ENCODE data around the gene GABRB2. TPM values are rescaled to one million over a fixed set of nuclear protein-coding genes. Genes with fewer than 3 reads are reported as not detected.

Gene GABRB2
- total and polyA plus RNA-seq, 2 experiments from 2014 or later: 0.11 to 0.94 TPM

GRCh38 chr5:161380486-161380885, 166.0 kb downstream of the GABRB2 start:
- Histone ChIP-seq H3K36me3 (ENCODE audit: insufficient read depth) (no peaks in the 10 kb centered on the region), H3K4me1 (ENCODE audit: insufficient read depth) (no peaks in the 10 kb centered on the region), H3K4me3 (no peak overlapping the region), H4K20me1 (replicated peaks; ENCODE audit: insufficient read depth) (no peaks in the 10 kb centered on the region), H3K9me2 (ENCODE audit: insufficient read depth) (no peaks in the 10 kb centered on the region), H3F3A (replicated peaks; ENCODE audit: low read depth) (no peaks in the 10 kb centered on the region), H3K27ac (ENCODE audit: low read depth) (no peak overlapping the region), H2AFZ (no peak overlapping the region), H3K27me3 (ENCODE audit: insufficient read depth) (no peaks in the 10 kb centered on the region), H3K79me2 (replicated peaks; ENCODE audit: insufficient read depth) (no peaks in the 10 kb centered on the region), H3K4me2 (no peak overlapping the region)
- Mint-ChIP-seq H3K27ac (no peak overlapping the region), H3K9me3 (no peaks in the 10 kb centered on the region), H3K36me3 (ENCODE audit: low read depth) (no peaks in the 10 kb centered on the region), H3K4me3 (no peak overlapping the region), H3K27me3 (ENCODE audit: insufficient read depth, low read depth, poor library complexity) (peaks cover 2% of the 10 kb centered on the region), H3K4me1 (no peaks in the 10 kb centered on the region)
- TF ChIP-seq EZH2phosphoT487 (IDR thresholded peaks at IDR 0.05; ENCODE audit: unreplicated experiment): no peak
- TF ChIP-seq CREB1 (CRISPR knock-in tag; IDR thresholded peaks at IDR 0.05; ENCODE audit: low read depth): no peak
- no peak for TF ChIP-seq REST (IDR thresholded peaks at IDR 0.05; ENCODE audit: unreplicated experiment)
- TF ChIP-seq NANOG (IDR thresholded peaks at IDR 0.05; ENCODE audit: borderline replicate concordance): no peak
- TF ChIP-seq, protein P1, sequence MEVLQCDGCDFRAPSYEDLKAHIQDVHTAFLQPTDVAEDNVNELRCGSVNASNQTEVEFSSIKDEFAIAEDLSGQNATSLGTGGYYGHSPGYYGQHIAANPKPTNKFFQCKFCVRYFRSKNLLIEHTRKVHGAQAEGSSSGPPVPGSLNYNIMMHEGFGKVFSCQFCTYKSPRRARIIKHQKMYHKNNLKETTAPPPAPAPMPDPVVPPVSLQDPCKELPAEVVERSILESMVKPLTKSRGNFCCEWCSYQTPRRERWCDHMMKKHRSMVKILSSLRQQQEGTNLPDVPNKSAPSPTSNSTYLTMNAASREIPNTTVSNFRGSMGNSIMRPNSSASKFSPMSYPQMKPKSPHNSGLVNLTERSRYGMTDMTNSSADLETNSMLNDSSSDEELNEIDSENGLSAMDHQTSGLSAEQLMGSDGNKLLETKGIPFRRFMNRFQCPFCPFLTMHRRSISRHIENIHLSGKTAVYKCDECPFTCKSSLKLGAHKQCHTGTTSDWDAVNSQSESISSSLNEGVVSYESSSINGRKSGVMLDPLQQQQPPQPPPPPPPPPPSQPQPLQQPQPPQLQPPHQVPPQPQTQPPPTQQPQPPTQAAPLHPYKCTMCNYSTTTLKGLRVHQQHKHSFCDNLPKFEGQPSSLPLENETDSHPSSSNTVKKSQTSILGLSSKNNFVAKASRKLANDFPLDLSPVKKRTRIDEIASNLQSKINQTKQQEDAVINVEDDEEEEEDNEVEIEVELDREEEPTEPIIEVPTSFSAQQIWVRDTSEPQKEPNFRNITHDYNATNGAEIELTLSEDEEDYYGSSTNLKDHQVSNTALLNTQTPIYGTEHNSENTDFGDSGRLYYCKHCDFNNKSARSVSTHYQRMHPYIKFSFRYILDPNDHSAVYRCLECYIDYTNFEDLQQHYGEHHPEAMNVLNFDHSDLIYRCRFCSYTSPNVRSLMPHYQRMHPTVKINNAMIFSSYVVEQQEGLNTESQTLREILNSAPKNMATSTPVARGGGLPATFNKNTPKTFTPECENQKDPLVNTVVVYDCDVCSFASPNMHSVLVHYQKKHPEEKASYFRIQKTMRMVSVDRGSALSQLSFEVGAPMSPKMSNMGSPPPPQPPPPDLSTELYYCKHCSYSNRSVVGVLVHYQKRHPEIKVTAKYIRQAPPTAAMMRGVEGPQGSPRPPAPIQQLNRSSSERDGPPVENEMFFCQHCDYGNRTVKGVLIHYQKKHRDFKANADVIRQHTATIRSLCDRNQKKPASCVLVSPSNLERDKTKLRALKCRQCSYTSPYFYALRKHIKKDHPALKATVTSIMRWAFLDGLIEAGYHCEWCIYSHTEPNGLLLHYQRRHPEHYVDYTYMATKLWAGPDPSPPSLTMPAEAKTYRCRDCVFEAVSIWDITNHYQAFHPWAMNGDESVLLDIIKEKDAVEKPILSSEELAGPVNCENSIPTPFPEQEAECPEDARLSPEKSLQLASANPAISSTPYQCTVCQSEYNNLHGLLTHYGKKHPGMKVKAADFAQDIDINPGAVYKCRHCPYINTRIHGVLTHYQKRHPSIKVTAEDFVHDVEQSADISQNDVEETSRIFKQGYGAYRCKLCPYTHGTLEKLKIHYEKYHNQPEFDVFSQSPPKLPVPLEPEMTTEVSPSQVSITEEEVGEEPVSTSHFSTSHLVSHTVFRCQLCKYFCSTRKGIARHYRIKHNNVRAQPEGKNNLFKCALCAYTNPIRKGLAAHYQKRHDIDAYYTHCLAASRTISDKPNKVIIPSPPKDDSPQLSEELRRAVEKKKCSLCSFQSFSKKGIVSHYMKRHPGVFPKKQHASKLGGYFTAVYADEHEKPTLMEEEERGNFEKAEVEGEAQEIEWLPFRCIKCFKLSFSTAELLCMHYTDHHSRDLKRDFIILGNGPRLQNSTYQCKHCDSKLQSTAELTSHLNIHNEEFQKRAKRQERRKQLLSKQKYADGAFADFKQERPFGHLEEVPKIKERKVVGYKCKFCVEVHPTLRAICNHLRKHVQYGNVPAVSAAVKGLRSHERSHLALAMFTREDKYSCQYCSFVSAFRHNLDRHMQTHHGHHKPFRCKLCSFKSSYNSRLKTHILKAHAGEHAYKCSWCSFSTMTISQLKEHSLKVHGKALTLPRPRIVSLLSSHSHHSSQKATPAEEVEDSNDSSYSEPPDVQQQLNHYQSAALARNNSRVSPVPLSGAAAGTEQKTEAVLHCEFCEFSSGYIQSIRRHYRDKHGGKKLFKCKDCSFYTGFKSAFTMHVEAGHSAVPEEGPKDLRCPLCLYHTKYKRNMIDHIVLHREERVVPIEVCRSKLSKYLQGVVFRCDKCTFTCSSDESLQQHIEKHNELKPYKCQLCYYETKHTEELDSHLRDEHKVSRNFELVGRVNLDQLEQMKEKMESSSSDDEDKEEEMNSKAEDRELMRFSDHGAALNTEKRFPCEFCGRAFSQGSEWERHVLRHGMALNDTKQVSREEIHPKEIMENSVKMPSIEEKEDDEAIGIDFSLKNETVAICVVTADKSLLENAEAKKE (CRISPR knock-in tag; IDR thresholded peaks at IDR 0.05): no peak
- TF ChIP-seq, protein P2, sequence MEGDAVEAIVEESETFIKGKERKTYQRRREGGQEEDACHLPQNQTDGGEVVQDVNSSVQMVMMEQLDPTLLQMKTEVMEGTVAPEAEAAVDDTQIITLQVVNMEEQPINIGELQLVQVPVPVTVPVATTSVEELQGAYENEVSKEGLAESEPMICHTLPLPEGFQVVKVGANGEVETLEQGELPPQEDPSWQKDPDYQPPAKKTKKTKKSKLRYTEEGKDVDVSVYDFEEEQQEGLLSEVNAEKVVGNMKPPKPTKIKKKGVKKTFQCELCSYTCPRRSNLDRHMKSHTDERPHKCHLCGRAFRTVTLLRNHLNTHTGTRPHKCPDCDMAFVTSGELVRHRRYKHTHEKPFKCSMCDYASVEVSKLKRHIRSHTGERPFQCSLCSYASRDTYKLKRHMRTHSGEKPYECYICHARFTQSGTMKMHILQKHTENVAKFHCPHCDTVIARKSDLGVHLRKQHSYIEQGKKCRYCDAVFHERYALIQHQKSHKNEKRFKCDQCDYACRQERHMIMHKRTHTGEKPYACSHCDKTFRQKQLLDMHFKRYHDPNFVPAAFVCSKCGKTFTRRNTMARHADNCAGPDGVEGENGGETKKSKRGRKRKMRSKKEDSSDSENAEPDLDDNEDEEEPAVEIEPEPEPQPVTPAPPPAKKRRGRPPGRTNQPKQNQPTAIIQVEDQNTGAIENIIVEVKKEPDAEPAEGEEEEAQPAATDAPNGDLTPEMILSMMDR (conservative IDR thresholded peaks at IDR 0.05; ENCODE audit: low read depth in 2 of 2): no peak
- TF ChIP-seq ZNF114 (CRISPR knock-in tag; IDR thresholded peaks at IDR 0.05): no peak
- no peak for TF ChIP-seq ETS1 (IDR thresholded peaks at IDR 0.05)
- no peak for TF ChIP-seq ZNF331 (CRISPR knock-in tag; IDR thresholded peaks at IDR 0.05; ENCODE audit: low read depth)
- no peak for ATAC-seq
- no peak for DNase-seq (ENCODE audit: low spot score)

All from GM23338 (cell line).